Mesodermal cell (in vitro differentiated cells): ENCODE data around the gene CELF2.
"Not testable (repeated sequence)": the region's sequence is repeated elsewhere in the genome, so short reads cannot be mapped to it uniquely, and the experiment has no call there.

Experiments
- H3K27ac ChIP-seq: 2 replicates; pipeline ENCODE4 v1.7.0; 2013; ENCODE audit warnings: mild to moderate bottlenecking, low read depth, low read length, moderate library complexity; ENCODE audit not compliant: severe bottlenecking
- H3K36me3 ChIP-seq: 2 replicates; pipeline ENCODE4 v1.7.1; 2013; ENCODE audit warnings: mild to moderate bottlenecking, low read length, moderate library complexity; ENCODE audit not compliant: control insufficient read depth, insufficient read depth
- H3K4me1 ChIP-seq: one replicate; pipeline ENCODE4 v1.7.1; 2013; ENCODE audit warnings: mild to moderate bottlenecking, low read length; ENCODE audit not compliant: insufficient read depth, control insufficient read depth, poor library complexity, severe bottlenecking
- H3K4me3 ChIP-seq: 2 replicates; pipeline ENCODE4 v1.7.0; 2013; ENCODE audit warnings: low read length, control low read depth, mild to moderate bottlenecking; ENCODE audit not compliant: insufficient read depth, poor library complexity, severe bottlenecking; ENCODE audit errors: extremely low read depth
- H3K9me3 ChIP-seq: 2 replicates; pipeline ENCODE4 v1.7.1; 2013; ENCODE audit warnings: mild to moderate bottlenecking, low read length, moderate library complexity; ENCODE audit not compliant: control insufficient read depth
- WGBS, 2 experiments: methylation state at CpG; one replicate each; pipeline ENCODE4 v1.1.5; 2013; ENCODE audit warnings: missing lambda C conversion rate in 2 of 2; ENCODE audit not compliant: insufficient coverage in 2 of 2; 5-methylcytosine and 5-hydroxymethylcytosine counted together

Gene CELF2

GRCh38 chr10:11127017-11127416, 109.3 kb downstream of the CELF2 start:
- H3K4me3 ChIP-seq, H3K36me3 ChIP-seq, H3K9me3 ChIP-seq, H3K4me1 ChIP-seq, H3K27ac ChIP-seq: not testable (repeated sequence)
- 67% methylated on average over 1 of the region's 4 CpGs; no CpG with 5 or more reads in 1 of the 2 experiments for WGBS, 2 experiments

DNA sequence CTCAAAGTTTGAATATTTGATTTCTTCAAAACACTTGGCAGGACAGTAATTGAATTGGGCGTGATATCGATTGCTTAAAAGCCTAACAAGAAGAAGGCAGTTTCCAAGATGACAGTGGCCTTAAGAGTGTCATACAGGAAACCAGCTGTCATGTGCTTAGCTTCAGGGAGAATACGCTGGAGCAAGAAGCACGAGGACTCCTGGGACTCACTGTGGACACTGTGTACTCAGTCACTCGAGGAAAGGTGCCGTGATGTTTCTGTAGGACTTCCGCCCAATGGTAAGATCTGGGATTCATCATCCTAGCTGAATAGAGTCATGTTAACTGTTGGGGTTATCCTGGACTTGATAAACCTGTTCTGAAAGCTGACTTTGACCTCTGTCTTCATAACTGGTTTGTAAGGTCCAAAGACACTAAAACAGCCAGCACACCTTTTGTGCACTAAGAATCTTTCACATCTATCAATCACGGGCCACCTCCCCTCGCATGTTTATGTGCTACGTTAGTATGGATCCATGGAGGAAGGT, 113.5 kb downstream of the CELF2 start:
- WGBS, 2 experiments, result 94 to 95% methylated on average over 9 to 10 of the region's 10 CpGs
- Histone ChIP-seq H3K4me3 (no peak overlapping the region), H3K4me1 (no peaks in the 10 kb centered on the region), H3K27ac (no peak overlapping the region), H3K36me3 (no peaks in the 10 kb centered on the region), H3K9me3 (no peaks in the 10 kb centered on the region)

DNA sequence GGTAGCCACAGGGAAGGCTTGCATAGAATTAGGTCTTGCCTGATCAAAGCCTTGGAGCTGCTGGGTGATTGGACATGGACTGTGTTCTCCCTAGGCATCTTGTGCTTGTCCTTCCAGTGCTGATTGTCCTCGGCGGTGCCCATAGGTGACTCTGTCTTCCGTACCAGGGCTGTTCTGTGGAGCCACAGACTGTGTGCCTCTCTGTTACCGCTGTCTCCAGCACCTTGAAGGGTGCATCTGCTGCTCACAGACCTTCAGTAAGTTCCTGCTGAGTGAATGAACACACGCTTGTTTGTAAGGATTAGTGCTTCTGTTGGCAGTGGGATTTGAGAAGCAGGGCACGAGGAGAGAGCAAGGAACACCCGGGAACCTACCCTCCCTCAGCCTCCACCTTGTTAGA, 116.7 kb downstream of the CELF2 start:
- Histone ChIP-seq H3K27ac (no peak overlapping the region), H3K9me3 (no peaks in the 10 kb centered on the region), H3K36me3 (no peaks in the 10 kb centered on the region), H3K4me1 (no peaks in the 10 kb centered on the region), H3K4me3 (no peak overlapping the region)
- 94 to 98% methylated on average over 4 of the region's 7 CpGs for WGBS, 2 experiments

DNA sequence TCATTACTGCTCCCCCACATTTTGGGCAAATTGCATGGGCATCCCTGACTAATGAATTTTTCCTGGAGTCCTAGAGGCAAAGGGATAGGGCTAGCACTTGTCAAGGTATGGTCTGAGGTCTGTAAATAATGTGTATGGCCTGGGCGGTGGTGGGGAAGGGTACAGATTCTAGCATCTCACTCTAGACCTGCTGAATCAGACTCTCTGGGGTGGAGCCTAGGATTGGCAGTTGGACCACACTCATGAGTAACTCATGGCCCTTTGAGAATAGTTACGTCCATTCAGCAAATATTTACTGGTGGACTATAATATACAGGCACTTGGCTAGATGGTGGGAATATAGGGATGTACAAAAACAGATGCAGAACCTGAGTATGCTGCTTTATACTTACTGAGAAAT, 118.0 kb downstream of the CELF2 start:
- Histone ChIP-seq H3K4me1 (peaks cover 1% of the 10 kb centered on the region), H3K4me3 (no peak overlapping the region), H3K9me3 (no peaks in the 10 kb centered on the region), H3K27ac (no peak overlapping the region), H3K36me3 (no peaks in the 10 kb centered on the region)
- 100% methylated on average over 1 of the region's 2 CpGs for WGBS, 2 experiments

DNA sequence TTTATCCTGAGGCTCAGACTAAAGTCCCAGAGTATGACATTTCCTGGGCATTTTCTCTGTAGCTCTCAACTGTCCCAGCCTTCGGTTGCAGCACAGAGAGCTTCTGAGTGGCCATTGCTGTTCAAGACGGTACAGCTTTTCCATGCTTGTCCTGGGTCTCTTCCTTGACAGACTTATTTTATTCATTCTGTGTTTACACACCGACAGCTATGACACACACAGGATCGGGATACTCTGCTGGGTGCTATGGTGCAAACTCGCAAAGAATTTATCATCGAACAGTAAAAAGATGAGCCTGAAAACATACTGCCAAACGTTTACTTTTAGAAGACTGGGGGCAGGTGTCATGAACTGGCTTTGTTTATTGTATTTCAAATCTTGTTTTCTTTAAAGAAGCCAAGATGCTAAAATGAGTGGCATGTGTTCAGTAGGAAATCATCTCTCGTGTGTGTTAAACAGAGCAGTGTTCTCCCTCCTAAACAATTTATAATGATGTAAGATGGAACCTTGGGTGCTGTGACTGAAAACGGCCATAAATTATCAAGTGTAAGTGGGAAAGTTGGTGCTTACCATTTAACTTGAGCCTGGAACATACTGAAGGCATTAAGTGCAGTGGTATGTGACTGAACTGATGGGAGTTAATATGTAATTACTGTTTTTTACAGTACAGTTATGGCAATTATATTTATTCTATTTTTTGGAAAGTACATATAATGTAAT, 120.8 kb downstream of the CELF2 start:
- H3K4me3 ChIP-seq, result no peak overlapping the region
- no peaks in the 10 kb centered on the region for H3K9me3 ChIP-seq
- WGBS, 2 experiments, result 89 to 93% methylated on average over 7 to 8 of the region's 9 CpGs

DNA sequence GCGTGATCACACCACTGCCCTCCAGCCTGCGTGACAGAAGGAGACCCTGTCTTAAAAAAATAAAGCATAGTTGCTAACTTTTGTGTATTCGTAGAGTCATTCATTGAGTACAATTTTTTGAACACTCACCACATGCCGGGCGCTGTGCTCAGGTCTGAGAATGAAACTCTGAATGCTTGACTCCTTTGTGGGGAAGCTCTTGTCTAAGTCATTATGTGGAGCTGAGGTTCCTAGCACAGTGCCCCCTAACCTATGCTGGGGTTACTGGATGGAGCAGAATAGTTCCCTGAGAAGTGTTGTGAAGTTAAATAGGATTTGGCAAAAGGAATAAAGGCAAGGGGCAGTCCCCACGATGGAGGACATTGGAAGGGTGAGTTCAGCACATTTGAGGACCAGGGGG, 123.3 kb downstream of the CELF2 start:
- peak overlapping the region; percentile 33 for H3K27ac ChIP-seq
- H3K9me3 ChIP-seq, result no peaks in the 10 kb centered on the region
- WGBS, 2 experiments, result 94 to 96% methylated on average over 4 to 6 of the region's 6 CpGs
- H3K4me3 ChIP-seq, result no peak overlapping the region
- H3K4me1 ChIP-seq, result peaks cover 13% of the 10 kb centered on the region
- no peaks in the 10 kb centered on the region for H3K36me3 ChIP-seq

More for the DNA sequence above, 120.8 kb downstream of the CELF2 start:
- H3K4me1 ChIP-seq, result peaks cover 7% of the 10 kb centered on the region
- H3K36me3 ChIP-seq, result no peaks in the 10 kb centered on the region
- no peak overlapping the region for H3K27ac ChIP-seq

GRCh38 chr10:11141571-11142091, 124.0 kb downstream of the CELF2 start:
- peaks cover 16% of the 10 kb centered on the region for H3K4me1 ChIP-seq
- H3K27ac ChIP-seq, result peak overlapping the region; percentile 33
- no peaks in the 10 kb centered on the region for H3K9me3 ChIP-seq
- H3K36me3 ChIP-seq, result no peaks in the 10 kb centered on the region
- H3K4me3 ChIP-seq, result no peak overlapping the region
- 100% methylated on average over 1 to 2 of the region's 3 CpGs for WGBS, 2 experiments

DNA sequence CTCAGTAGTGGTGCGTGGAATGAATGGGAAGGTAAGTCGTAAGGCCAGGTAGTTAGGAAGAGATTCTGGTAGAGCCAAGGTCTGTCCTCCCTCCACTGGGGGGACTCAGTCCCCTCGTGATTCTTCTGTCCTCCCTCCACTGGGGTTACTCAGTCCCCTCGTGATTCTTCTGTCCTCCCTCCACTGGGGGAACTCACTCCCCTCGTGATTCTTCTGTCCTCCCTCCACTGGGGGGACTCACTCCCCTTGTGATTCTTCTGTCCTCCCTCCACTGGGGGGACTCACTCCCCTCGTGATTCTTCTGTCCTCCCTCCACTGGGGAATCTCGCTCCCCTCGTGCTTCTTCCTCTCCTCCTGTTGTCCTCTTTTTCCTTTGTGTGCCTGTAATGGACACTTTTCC, 125.1 kb downstream of the CELF2 start:
- Histone ChIP-seq H3K4me1 (peaks cover 25% of the 10 kb centered on the region), H3K4me3 (no peak overlapping the region), H3K36me3 (no peaks in the 10 kb centered on the region), H3K27ac (no peak overlapping the region), H3K9me3 (no peaks in the 10 kb centered on the region)
- 77 to 92% methylated on average over 5 to 7 of the region's 8 CpGs for WGBS, 2 experiments

DNA sequence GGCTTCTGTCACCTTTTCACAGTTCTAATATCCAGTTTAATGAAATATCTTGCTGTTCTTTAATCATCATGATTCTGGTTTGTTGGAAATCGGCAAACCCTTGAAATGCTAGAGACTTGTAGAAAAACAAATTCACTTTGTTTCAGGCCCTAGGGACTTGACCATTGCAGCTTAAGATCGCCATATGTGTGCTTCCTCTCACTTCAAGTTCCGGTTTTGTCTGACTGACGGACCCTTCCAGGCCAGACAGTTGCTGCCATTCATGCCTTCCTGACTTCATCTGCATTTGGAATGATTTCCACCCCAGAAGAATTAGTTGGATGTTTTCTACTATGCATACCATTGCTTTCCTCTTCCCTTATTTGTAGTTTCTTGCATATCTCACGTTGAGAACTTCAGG, 125.6 kb downstream of the CELF2 start:
- Histone ChIP-seq H3K36me3 (no peaks in the 10 kb centered on the region), H3K9me3 (no peaks in the 10 kb centered on the region), H3K4me1 (peaks cover 28% of the 10 kb centered on the region), H3K4me3 (no peak overlapping the region), H3K27ac (no peak overlapping the region)
- WGBS, 2 experiments, result 87 to 88% methylated on average over 5 of the region's 5 CpGs

GRCh38 chr10:11144626-11145494, 127.2 kb downstream of the CELF2 start:
- peaks cover 28% of the 10 kb centered on the region for H3K4me1 ChIP-seq
- H3K27ac ChIP-seq, result no peak overlapping the region
- no peak overlapping the region for H3K4me3 ChIP-seq
- no peaks in the 10 kb centered on the region for H3K36me3 ChIP-seq
- H3K9me3 ChIP-seq, result no peaks in the 10 kb centered on the region
- WGBS, 2 experiments, result 81% methylated on average over 7 to 8 of the region's 11 CpGs
